EH (cell line): Measurements from ENCODE around the gene APOA1.
"Not testable (repeated sequence)": the region's sequence is repeated elsewhere in the genome, so short reads cannot be mapped to it uniquely, and the experiment has no call there.

Experiments
- DNase-seq: peaks from one replicate; pipeline ENCODE4 v3.0.0-alpha.2; 2015; ENCODE audit warnings: low read depth

Gene APOA1

DNA sequence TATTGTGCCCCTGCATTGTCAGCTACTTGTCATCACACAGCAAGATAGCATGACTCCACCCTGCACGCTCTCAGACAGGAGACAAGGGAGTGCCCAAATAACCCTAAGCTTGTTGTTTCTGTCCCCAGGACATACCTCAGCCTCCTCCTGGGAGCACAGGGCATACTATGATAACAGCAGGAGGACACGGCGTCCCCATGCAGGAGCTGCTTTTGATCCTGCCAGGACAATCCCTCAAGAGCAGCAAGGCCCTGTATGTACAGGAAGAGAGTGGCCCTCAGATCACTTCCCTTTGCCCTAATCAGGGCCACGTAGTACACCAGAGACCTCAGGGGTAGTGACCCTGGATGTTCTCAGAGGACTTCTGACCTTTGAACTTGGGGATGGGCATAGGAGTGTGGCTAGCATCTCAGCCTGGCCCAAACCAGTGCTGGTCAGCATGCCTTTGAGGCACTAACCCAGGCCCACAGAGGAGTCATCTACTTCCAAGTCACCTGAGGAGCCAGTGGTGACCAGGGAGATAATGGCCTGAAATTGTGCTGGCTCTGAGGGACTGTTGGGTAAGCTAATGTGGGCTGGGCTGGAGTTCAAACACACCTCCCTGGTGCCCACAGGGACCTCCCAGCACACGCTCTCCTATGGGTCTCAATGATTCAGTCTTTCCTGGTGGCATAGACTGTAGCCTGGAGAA lies 23.5 kb downstream of the APOA1 start:
- no peak for DNase-seq

GRCh38 chr11:116813170-116813569 lies 24.3 kb downstream of the APOA1 start:
- no peak for DNase-seq

- DNase-seq, result no peak
Measured at GRCh38 chr11:116812109-116812508, 25.3 kb downstream of the APOA1 start.

DNA sequence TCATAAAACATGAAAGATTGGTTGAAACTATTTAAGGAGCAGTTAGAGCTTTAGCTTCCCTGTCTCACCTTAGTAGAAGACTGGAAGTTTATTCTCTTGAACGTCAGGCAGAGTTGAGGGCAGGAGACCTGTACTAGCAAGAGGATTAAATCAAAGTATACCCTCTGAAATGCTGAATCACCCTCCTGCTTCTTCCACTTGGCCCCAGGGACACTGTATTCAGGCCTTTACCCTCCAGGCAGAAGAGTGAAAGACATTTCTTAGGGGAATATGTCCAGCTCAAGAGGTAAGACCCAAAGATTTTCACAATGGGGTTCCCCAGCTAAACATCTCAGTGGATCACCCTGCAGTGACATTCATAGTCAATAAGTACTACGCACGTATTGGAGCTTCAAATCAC lies 26.2 kb downstream of the APOA1 start:
- no peak for DNase-seq

DNA sequence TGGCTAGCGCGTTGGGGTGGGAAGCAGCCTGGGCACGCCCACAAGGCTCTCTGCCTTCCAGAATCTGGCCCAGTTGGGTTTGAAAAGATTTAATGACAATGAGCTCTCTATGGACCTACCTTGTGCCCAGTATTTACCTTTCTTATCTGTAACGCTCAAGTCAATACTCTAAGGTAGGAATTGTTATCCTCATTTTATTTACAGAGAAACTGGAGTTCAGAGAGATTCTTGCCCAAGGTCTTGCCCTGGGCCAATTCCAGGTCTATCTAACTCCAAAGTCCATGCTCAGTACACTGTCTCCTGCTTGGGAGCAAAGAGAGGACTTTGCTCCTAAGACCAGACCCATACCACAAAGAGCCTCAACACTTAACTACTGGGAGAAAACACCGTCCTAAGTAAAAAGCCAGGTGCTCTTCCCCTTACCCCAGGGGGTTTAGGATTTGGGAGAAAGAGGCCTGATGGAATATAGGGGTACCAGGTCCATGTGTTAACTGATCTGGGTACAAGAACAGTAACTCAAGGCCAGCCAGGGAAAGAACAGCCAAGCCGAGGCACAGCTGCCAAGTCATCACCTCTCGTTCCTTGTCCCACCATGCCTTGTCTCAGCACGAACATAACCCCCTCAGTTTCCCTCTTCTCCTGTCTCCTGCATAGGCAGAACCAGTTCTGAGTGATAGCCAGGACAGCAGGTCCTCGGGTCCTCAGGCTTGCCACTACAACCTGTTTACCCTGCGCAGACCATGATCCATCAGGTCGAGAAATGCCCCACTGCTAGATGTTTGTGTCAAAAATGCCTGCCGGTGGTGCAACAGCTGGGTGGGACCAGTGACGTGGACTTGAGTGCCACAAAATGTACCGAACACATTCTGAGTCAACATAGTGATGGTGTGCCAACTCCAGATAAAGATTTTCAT lies 28.9 kb downstream of the APOA1 start:
- DNase-seq, result peak; percentile 30

DNA sequence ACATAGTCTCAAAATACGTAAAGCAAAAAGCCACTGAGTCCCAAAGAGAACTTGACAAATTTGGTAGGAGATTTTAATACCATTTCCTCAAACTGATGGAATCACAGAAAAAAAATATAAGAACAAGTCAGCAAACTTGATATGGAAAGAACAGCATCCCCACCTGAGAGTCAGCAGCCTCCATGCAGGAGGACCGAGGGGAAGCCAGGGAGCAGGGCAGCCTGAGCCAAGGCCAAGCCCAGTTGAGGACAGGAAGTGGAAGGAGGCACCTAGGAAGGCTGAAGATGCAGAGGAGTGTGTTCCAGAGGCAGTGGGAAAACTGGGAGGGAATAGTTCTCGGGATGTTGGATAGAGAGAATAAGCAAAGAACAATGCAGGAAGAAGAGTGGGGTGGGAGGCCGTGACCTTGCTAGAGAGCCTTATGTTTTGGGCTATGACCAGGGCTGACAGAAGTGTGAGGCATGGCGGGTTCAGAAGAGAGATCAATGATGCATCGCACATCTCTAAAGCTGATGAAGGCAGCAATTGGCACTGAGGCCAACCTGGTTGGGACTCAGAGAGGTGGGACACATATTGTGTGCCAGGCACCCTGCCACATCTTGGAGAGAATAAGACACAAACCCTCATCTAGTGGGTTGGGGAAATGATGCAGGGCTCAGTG lies 29.7 kb downstream of the APOA1 start:
- DNase-seq, result no peak

DNA sequence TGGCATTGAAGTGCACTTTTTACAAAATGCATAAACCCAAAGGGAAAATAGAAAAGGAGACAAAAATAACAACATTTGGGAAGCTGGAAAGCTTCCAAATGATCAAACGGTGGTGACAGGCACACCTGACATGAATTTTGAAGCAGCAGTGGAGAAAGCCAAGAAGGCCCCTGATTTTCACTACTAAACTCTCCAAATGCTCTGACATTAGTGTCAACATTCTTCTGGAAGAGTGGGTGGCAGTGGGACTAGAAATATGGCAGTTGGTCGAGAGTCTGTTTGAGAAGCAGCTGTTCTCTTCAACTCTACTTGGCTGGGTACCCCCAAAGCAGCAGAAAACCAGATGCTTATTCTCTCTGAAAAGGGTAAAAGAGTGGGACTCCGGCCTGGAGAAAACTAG lies 33.4 kb downstream of the APOA1 start:
- DNase-seq, result no peak

- DNase-seq, result not testable (repeated sequence)
Measured at GRCh38 chr11:116801662-116802061, 35.8 kb downstream of the APOA1 start.

GRCh38 chr11:116800610-116801009 lies 36.8 kb downstream of the APOA1 start:
- no peak for DNase-seq

- DNase-seq, result no peak
Measured at GRCh38 chr11:116798368-116798767, 39.1 kb downstream of the APOA1 start.

GRCh38 chr11:116797816-116798215 lies 39.6 kb downstream of the APOA1 start:
- no peak for DNase-seq

GRCh38 chr11:116796548-116796947 lies 40.9 kb downstream of the APOA1 start:
- DNase-seq, result no peak

DNA sequence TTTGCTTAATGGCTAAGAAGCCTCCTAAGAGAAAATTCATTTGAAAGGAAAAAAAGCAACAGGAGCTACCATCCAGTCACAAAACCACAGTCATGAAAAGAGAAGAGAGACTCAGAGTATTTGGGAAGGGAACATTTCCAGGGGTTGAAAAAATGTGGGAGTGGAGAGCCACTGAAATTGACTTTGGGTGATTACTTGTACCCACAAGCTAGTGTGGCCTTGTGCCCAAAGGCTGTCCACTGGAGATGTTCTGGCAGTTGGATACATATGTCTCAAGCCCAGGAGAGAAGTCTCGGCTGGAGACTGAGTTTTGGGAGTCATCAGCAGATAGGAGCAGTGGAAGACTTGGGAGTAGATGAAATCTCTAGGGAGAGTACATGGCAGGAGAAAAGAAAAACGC lies 42.6 kb downstream of the APOA1 start:
- DNase-seq, result no peak

GRCh38 chr11:116793772-116794097 lies 43.7 kb downstream of the APOA1 start:
- peak; percentile 35 for DNase-seq

GRCh38 chr11:116792869-116793771 lies 44.3 kb downstream of the APOA1 start:
- DNase-seq, result peak; percentile 78

DNA sequence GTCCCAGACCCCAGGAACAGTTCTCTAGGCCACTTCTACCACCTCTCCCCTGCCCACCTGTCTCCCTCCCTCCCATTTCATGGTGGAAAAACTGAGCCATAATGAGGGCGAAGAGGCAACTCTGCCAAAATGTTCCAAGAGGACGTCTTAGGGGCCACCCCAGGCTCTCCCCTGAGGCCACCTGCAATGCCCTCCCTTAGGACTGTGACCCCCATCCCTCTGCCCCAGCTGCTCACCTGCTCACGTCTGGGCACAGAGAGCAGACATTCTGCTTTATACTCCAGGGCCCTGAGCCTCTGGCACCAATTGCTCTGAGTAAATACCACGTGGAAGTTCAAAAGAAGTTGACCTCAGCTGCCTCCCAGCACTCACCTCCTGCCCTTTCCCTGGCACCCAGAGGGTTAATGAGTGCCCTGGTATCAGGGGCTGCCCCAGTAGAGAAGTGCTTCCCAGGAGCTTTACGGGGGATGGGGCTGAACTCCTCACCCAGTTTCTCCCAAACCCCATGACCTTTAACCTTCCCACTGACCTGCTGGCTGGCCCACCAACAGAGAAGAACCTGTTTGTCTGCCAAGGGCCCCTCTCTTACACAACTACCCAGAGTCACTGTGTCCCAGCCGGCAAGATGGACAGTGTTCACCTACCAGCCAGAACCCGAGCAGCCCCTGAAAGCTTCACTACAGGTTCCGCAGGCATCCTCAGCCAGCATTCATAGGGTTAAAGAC lies 45.1 kb downstream of the APOA1 start:
- no peak for DNase-seq

- DNase-seq, result no peak
Measured at GRCh38 chr11:116791813-116792143, 45.6 kb downstream of the APOA1 start, which contains the start of gene APOA5. APOA5 (minus strand) TSS chr11:116791879; CDS start chr11:116791860, 19 bp downstream.

GRCh38 chr11:116791002-116791812 lies 46.2 kb downstream of the APOA1 start:
- DNase-seq, result peak; percentile 71

DNA sequence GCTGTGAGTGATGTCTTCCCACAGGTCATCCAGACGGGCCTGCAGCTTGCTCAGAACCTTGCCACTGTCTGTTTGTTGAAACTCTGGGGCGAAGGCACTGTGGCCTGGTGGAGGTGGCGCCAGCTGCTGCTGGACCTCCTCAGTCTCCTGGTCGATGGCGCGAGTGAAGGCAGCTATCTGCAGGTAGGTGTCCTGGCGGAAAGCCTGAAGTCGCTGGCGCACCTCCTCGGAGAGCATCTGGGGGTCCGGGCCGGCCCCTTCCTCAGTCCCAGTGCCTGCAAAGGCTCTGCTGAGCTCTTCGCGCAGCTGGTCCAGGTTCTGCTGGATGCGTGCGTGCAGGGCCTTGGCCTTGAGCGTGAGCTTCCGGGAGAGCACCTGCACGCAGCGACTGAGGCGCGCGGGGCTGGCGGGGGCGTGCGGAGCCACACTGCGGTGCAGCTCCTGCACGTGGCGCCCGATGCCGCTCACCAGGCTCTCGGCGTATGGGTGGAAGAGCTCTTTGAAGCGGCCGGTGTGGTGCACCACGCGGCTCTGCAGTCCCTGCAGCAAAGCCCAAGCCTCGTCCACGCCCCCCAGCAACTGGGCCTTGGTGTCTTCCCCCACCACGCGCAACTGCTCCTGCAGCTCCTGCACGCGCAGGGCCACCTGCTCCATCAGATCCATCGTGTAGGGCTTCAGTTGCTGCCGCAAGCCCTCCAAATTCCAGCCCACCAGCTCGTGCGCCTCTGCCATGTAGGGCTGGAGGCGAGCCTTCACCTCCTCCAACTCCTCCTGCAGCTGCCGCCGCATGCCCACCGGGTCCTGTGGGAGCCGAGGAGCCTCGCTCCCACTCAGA lies 47.0 kb downstream of the APOA1 start:
- DNase-seq, result no peak
